Measurements from ENCODE around the gene P2RY6. TPM values are rescaled to one million over a fixed set of nuclear protein-coding genes. Genes with fewer than 3 reads are reported as not detected.

P2RY6 gene
- total and polyA plus RNA-seq, 2 of the 8 experiments (the other 6 are each of a cell fraction or from before 2014, with no cell fraction given), result 0.15 TPM; not detected in 1

- no peak for FAIRE-seq
- TF ChIP-seq ATF3 (IDR thresholded peaks at IDR 0.05; ENCODE audit: insufficient read depth, low read depth, low read length) (no peak), ASH2L (IDR thresholded peaks at IDR 0.05; ENCODE audit: low read length) (no peak), MAFK (IDR thresholded peaks at IDR 0.05; ENCODE audit: low read depth, low read length) (no peak), CBX5 (IDR thresholded peaks at IDR 0.05; ENCODE audit: low read depth, low read length) (no peak), GTF2F1 (IDR thresholded peaks at IDR 0.05; ENCODE audit: borderline replicate concordance, low read depth, low read length) (no peak), EGR1 (IDR thresholded peaks at IDR 0.05; ENCODE audit: borderline replicate concordance, low read depth, low read length) (no peak), SRF (IDR thresholded peaks at IDR 0.05; ENCODE audit: low read depth, low read length) (no peak), SP2 (IDR thresholded peaks at IDR 0.05; ENCODE audit: low read length) (no peak), RNF2 (IDR thresholded peaks at IDR 0.05; ENCODE audit: borderline replicate concordance, low read depth, low read length, missing control alignments, poor library complexity, severe bottlenecking) (no peak), SP4 (IDR thresholded peaks at IDR 0.05; ENCODE audit: low read length) (no peak), SIN3A (conservative IDR thresholded peaks at IDR 0.05 in 1 of 2, IDR thresholded peaks at IDR 0.05 in 1 of 2; ENCODE audit: low read depth in 1 of 2, low read length in 2 of 2) (no peak)
These were observed 36.8 kb upstream of the P2RY6 start for GRCh38 chr11:73235236-73235786.

More at GRCh38 chr11:73235236-73235786, 36.8 kb upstream of the P2RY6 start:
- H3K27ac ChIP-seq (ENCODE audit: low read depth, low read length), result no peak overlapping the region
- H2AFZ ChIP-seq (ENCODE audit: low read length), result no peak overlapping the region
- no peak overlapping the region for H3K18ac ChIP-seq (ENCODE audit: extremely low read depth, low read length)
- no peaks in the 10 kb centered on the region for H3K79me2 ChIP-seq (ENCODE audit: control insufficient read depth in 1 of 2, insufficient read depth in 2 of 2, low read length in 2 of 2)
- H4K20me1 ChIP-seq (replicated peaks in 1 of 2; ENCODE audit: control insufficient read depth in 1 of 2, insufficient read depth in 2 of 2, low read length in 2 of 2), result no peaks in the 10 kb centered on the region
- no peak overlapping the region for H3K4me3 ChIP-seq (ENCODE audit: extremely low read depth in 1 of 4, insufficient read depth in 2 of 4, low read depth in 3 of 4, low read length in 4 of 4)
- no peak overlapping the region for H2BK15ac ChIP-seq (ENCODE audit: low read length)
- 89% methylated on average over 8 of the region's 8 CpGs; no CpG with 5 or more reads in 1 of the 2 experiments for WGBS, 2 experiments (ENCODE audit: extremely low coverage in 1 of 2, insufficient coverage in 1 of 2, insufficient read length in 1 of 2, insufficient replicate concordance in 2 of 2, low coverage in 1 of 2, low lambda C conversion rate in 2 of 2, missing lambda C conversion rate in 1 of 2)
- no peak for DNase-seq (ENCODE audit: low read depth in 1 of 2, low spot score in 2 of 2)
- H3K14ac ChIP-seq (ENCODE audit: insufficient read length), result no peak overlapping the region
- no peak overlapping the region for H2BK12ac ChIP-seq (ENCODE audit: low read depth, low read length)
- 0 out of 2 replicates have a peak, but pooled peaks cover 2% of the 10 kb centered on the region for H3K23me2 ChIP-seq (ENCODE audit: low read depth, low read length)
- H2BK20ac ChIP-seq (ENCODE audit: low read length), result no peak overlapping the region
- no peak overlapping the region for H4K91ac ChIP-seq (replicated peaks; ENCODE audit: insufficient read length, low read length)
- H4K8ac ChIP-seq (ENCODE audit: extremely low read depth, insufficient read depth, low read length), result no peak overlapping the region
- H3K27me3 ChIP-seq (replicated peaks in 1 of 4; ENCODE audit: control insufficient read depth in 3 of 4, extremely low read depth in 1 of 4, insufficient read depth in 3 of 4, low read length in 3 of 4), result no peaks in the 10 kb centered on the region
- POLR2A ChIA-PET (ENCODE audit: partially characterized antibody), result interaction anchor here (1.1 to 1.2 kb wide), 2 partner anchors 38 to 50 kb away, joined by 4 to 5 read pairs; no protein-coding TSS in a partner anchor
- no peak overlapping the region for H4K5ac ChIP-seq (ENCODE audit: insufficient read length, low read depth, low read length)
- H3K4me2 ChIP-seq (ENCODE audit: insufficient read depth in 1 of 2, low read depth in 2 of 2, low read length in 2 of 2), result no peak overlapping the region
- no peaks in the 10 kb centered on the region for H3K36me3 ChIP-seq (ENCODE audit: control insufficient read depth in 2 of 4, insufficient read depth in 4 of 4, low read length in 3 of 4)
- CTCF ChIA-PET (ENCODE audit: partially characterized antibody), result interaction anchor here (0.5 to 21.6 kb wide), 28 partner anchors 9 to 509 kb away, joined by 3 to 451 read pairs (median 8); no protein-coding TSS in a partner anchor
- H3K23ac ChIP-seq (ENCODE audit: insufficient read length), result no peak overlapping the region
- no peak overlapping the region for H3K9ac ChIP-seq (replicated peaks in 1 of 4; ENCODE audit: extremely low read depth in 1 of 4, low read depth in 3 of 4, low read length in 3 of 4)
- no peak overlapping the region for H2BK5ac ChIP-seq (ENCODE audit: low read depth, low read length)
- no peak overlapping the region for H3K4ac ChIP-seq (replicated peaks; ENCODE audit: insufficient read length, low read depth, low read length)
- no peak overlapping the region for H2AK5ac ChIP-seq (ENCODE audit: low read depth, low read length)
- H3K4me1 ChIP-seq (replicated peaks in 1 of 4; ENCODE audit: control insufficient read depth in 3 of 4, insufficient read depth in 4 of 4, low read length in 3 of 4), result peaks cover 0 to 3% (median 3%) of the 10 kb centered on the region in 4 experiments; a peak in 3 of 7 replicates
- H3K79me1 ChIP-seq (ENCODE audit: low read depth, low read length), result no peaks in the 10 kb centered on the region
- no peak overlapping the region for H2BK120ac ChIP-seq (replicated peaks; ENCODE audit: low read depth, low read length)
- no peak overlapping the region for H3K56ac ChIP-seq (replicated peaks; ENCODE audit: insufficient read length, low read depth, low read length)
- H3K9me3 ChIP-seq (ENCODE audit: insufficient read depth in 2 of 2, low read depth in 1 of 2, low read length in 1 of 2), result no peaks in the 10 kb centered on the region

Measured in H1 (cell line).